ENCODE data around the gene MRPL55. TPM values are rescaled to one million over a fixed set of nuclear protein-coding genes. Genes with fewer than 3 reads are reported as not detected.

Gene MRPL55
- total RNA-seq, 1 experiment from 2014 or later: 57.1 TPM

DNA sequence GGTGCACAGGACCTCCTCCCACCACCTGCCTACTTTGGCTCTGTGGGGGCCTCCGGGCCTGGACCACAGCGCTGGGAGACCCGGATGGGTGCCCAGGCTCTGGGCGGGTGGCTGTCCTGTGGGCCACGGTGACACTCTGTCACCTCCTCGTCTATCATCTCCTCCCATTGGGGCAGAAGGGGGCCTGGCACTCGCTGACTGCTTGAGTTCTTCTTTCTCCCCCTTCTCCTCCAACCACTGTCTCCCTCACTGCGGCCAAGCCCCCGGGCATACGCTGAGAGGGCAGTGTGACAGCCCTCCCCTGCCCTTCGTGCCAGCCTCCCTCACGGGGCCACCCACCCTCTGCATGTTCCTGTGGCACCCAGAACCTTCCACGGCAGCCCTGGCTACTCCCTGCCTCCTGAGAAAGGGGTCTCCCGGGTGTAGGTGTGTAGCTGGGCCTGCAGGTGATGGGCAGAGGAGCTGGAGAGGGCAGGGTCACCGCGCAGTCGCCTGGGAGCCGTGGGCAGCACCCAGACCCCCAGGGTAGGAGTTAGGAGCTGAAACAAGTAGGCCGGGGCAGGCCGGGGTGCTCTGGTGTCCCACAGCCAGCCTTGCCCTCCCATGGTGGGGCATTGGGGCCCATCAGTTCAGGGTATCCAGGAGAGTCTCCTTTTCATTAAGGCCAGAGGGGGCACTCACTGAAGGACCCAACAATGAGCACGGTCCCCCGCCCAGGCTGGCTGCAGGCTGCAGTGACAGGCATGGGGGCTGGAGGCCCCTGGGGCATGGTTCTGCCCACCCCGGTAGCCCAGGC lies 35.8 kb downstream of the MRPL55 start:
- no peaks in the 10 kb centered on the region for H3K9me2 ChIP-seq (ENCODE audit: insufficient read depth)
- ChIA-PET RAD21 (ENCODE audit: low non-redundant PET in 1 of 2, low total read pairs in 2 of 2, uncharacterized antibody in 2 of 2, unreplicated experiment in 2 of 2) (interaction anchor here in 1 of 2 experiments (0.8 kb wide), 1 partner anchor 74 kb away, joined by 3 read pairs; no protein-coding TSS in a partner anchor), CTCF (interaction anchor here (1.7 to 2.2 kb wide), 2 partner anchors 69 to 74 kb away, joined by 6 to 16 read pairs; no protein-coding TSS in a partner anchor), POLR2A (no interaction called here)
- no peaks in the 10 kb centered on the region for H3K27me3 ChIP-seq (ENCODE audit: insufficient read depth, low read length)
- H2AFZ ChIP-seq (ENCODE audit: low read depth, low read length, poor library complexity, severe bottlenecking): no peak overlapping the region
- TF ChIP-seq POLR2AphosphoS5 (IDR thresholded peaks at IDR 0.05; ENCODE audit: low read depth, low read length): no peak
- TF ChIP-seq, protein P1, sequence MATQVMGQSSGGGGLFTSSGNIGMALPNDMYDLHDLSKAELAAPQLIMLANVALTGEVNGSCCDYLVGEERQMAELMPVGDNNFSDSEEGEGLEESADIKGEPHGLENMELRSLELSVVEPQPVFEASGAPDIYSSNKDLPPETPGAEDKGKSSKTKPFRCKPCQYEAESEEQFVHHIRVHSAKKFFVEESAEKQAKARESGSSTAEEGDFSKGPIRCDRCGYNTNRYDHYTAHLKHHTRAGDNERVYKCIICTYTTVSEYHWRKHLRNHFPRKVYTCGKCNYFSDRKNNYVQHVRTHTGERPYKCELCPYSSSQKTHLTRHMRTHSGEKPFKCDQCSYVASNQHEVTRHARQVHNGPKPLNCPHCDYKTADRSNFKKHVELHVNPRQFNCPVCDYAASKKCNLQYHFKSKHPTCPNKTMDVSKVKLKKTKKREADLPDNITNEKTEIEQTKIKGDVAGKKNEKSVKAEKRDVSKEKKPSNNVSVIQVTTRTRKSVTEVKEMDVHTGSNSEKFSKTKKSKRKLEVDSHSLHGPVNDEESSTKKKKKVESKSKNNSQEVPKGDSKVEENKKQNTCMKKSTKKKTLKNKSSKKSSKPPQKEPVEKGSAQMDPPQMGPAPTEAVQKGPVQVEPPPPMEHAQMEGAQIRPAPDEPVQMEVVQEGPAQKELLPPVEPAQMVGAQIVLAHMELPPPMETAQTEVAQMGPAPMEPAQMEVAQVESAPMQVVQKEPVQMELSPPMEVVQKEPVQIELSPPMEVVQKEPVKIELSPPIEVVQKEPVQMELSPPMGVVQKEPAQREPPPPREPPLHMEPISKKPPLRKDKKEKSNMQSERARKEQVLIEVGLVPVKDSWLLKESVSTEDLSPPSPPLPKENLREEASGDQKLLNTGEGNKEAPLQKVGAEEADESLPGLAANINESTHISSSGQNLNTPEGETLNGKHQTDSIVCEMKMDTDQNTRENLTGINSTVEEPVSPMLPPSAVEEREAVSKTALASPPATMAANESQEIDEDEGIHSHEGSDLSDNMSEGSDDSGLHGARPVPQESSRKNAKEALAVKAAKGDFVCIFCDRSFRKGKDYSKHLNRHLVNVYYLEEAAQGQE (IDR thresholded peaks at IDR 0.05; ENCODE audit: low read depth): no peak
- TF ChIP-seq, protein P2, sequence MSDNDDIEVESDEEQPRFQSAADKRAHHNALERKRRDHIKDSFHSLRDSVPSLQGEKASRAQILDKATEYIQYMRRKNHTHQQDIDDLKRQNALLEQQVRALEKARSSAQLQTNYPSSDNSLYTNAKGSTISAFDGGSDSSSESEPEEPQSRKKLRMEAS (IDR thresholded peaks at IDR 0.05): no peak
- no peak for TF ChIP-seq EZH2 (IDR thresholded peaks at IDR 0.05)
- TF ChIP-seq SRF (IDR thresholded peaks at IDR 0.05; ENCODE audit: low read depth): no peak
- TF ChIP-seq TCF7L2 (IDR thresholded peaks at IDR 0.05; ENCODE audit: borderline replicate concordance, extremely low read depth, insufficient read depth, insufficient read length): no peak
- TF ChIP-seq, protein P3, sequence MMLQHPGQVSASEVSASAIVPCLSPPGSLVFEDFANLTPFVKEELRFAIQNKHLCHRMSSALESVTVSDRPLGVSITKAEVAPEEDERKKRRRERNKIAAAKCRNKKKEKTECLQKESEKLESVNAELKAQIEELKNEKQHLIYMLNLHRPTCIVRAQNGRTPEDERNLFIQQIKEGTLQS (IDR thresholded peaks at IDR 0.05): no peak
- no peak for TF ChIP-seq CBX3 (IDR thresholded peaks at IDR 0.05; ENCODE audit: low read depth)
- TF ChIP-seq JUND (IDR thresholded peaks at IDR 0.05): no peak
- TF ChIP-seq ZFX (IDR thresholded peaks at IDR 0.05): no peak
- TF ChIP-seq FOSL1 (IDR thresholded peaks at IDR 0.05; ENCODE audit: low read depth): no peak
- TF ChIP-seq EGR1 (IDR thresholded peaks at IDR 0.05; ENCODE audit: low read depth): no peak
- TF ChIP-seq SIN3A (IDR thresholded peaks at IDR 0.05; ENCODE audit: low read depth): no peak
- TF ChIP-seq ELF1 (IDR thresholded peaks at IDR 0.05; ENCODE audit: borderline replicate concordance, low read depth): no peak
- no peak for TF ChIP-seq EZH2phosphoT487 (IDR thresholded peaks at IDR 0.05; ENCODE audit: borderline replicate concordance)
- H3K4me3 ChIP-seq (replicated peaks in 1 of 2; ENCODE audit: low read depth in 1 of 2, low read length in 2 of 2): no peak overlapping the region
- H3K27ac ChIP-seq (ENCODE audit: low read depth, low read length): no peak overlapping the region
- no peak overlapping the region for H3K9ac ChIP-seq (ENCODE audit: low read length)
- H3K9me3 ChIP-seq (ENCODE audit: control insufficient read depth in 1 of 2, insufficient read depth in 1 of 2, low read depth in 1 of 2, low read length in 2 of 2): no peaks in the 10 kb centered on the region
- ATAC-seq: no peak
- H3K79me2 ChIP-seq (ENCODE audit: insufficient read depth, low read length): no peaks in the 10 kb centered on the region
- H3K4me2 ChIP-seq (ENCODE audit: low read length): no peak overlapping the region
- no peaks in the 10 kb centered on the region; a peak in 1 of 4 replicates for H3K4me1 ChIP-seq (ENCODE audit: control insufficient read depth in 1 of 2, insufficient read depth in 2 of 2, low read length in 2 of 2)
- no peak for DNase-seq (ENCODE audit: low read depth, low spot score)
- no peaks in the 10 kb centered on the region for H3K36me3 ChIP-seq (ENCODE audit: control insufficient read depth in 1 of 2, insufficient read depth in 2 of 2, low read length in 2 of 2)
- intact Hi-C loops (cut with micrococcal nuclease): loop anchor here (5.0 to 10.0 kb wide), 2 partner anchors 76 to 308 kb away; no protein-coding TSS in a partner anchor
- H4K20me1 ChIP-seq (ENCODE audit: insufficient read depth): no peaks in the 10 kb centered on the region
- BruUV-seq (replicated peaks): no TSS peak

Data from HCT116 (cell line).